H1 (cell line): ENCODE measurements around the gene CLDND1. TPM values are rescaled to one million over a fixed set of nuclear protein-coding genes. Genes with fewer than 3 reads are reported as not detected.

ENCODE experiments used
- CTCF ChIA-PET: fragments of 300-600 bp; sonication (Branson Sonifier 250); formaldehyde crosslinking; loops from one replicate; lab custom pipeline; 2021; ENCODE audit not compliant: partially characterized antibody; lab: Charles Lee
- POLR2A ChIA-PET: fragments of 300-600 bp; sonication (Branson Sonifier 250); formaldehyde crosslinking; loops from one replicate; lab custom pipeline; 2021; ENCODE audit warnings: inconsistent platforms; ENCODE audit not compliant: partially characterized antibody; lab: Charles Lee
- DNase-seq, 2 experiments: peaks; one replicate each; pipeline versions ENCODE4 v3.0.0 to v3.0.0-alpha.2; 2010 to 2022; ENCODE audit warnings: low spot score in 2 of 2, low read depth in 1 of 2, mixed read lengths in 1 of 2
- FAIRE-seq: peaks from 2 replicates; lab custom pipeline; 2011; peaks lifted over from hg19 to GRCh38; lab: Jason Lieb, UNC
- H2AFZ ChIP-seq: 2 replicates; pipeline ENCODE4 v1.8.1; 2012; ENCODE audit warnings: low read length, inconsistent platforms
- H2AK5ac ChIP-seq: 2 replicates; pipeline ENCODE4 v1.6.1; 2013; ENCODE audit warnings: low read depth, low read length
- H2BK120ac ChIP-seq: replicated peaks from 2 replicates; pipeline ENCODE3; 2013; ENCODE audit warnings: low read depth, low read length, inconsistent platforms
- H2BK12ac ChIP-seq: 2 replicates; pipeline ENCODE4 v1.6.1; 2013; ENCODE audit warnings: low read depth, low read length
- H2BK15ac ChIP-seq: 2 replicates; pipeline ENCODE4 v1.6.1; 2013; ENCODE audit warnings: low read length
- H2BK20ac ChIP-seq: 2 replicates; pipeline ENCODE4 v1.6.1; 2013; ENCODE audit warnings: low read length
- H2BK5ac ChIP-seq: 2 replicates; pipeline ENCODE4 v1.6.1; 2013; ENCODE audit warnings: low read depth, low read length
- H3K14ac ChIP-seq: 2 replicates; pipeline ENCODE4 v1.6.1; 2013; ENCODE audit warnings: inconsistent platforms; ENCODE audit not compliant: insufficient read length
- H3K18ac ChIP-seq: 2 replicates; pipeline ENCODE4 v1.6.1; 2013; ENCODE audit warnings: low read length; ENCODE audit errors: extremely low read depth
- H3K23ac ChIP-seq: 2 replicates; pipeline ENCODE4 v1.6.1; 2013; ENCODE audit warnings: inconsistent platforms; ENCODE audit not compliant: insufficient read length
- H3K23me2 ChIP-seq: 2 replicates; pipeline ENCODE4 v1.6.1; 2013; ENCODE audit warnings: low read depth, low read length
- H3K27ac ChIP-seq: 2 replicates; pipeline ENCODE4 v1.6.1; 2011; ENCODE audit warnings: low read depth, low read length, inconsistent platforms
- H3K27me3 ChIP-seq, 4 experiments: replicated peaks in 1 of 4; 1 replicate in 1 of 4; 2 replicates in 3 of 4; pipeline versions ENCODE4 v1.6.1 to v1.8.1; 2011 to 2013; ENCODE audit warnings: low read length in 3 of 4, mild to moderate bottlenecking in 3 of 4, inconsistent platforms in 2 of 4, mixed read lengths in 2 of 4, moderate library complexity in 1 of 4; ENCODE audit not compliant: control insufficient read depth in 3 of 4, insufficient read depth in 3 of 4; ENCODE audit errors: extremely low read depth in 1 of 4
- H3K36me3 ChIP-seq, 4 experiments: 2 replicates each; pipeline versions ENCODE4 v1.6.1 to v1.8.1; 2011 to 2013; ENCODE audit warnings: mild to moderate bottlenecking in 4 of 4, low read length in 3 of 4, moderate library complexity in 2 of 4, control low read depth in 1 of 4, inconsistent platforms in 1 of 4; ENCODE audit not compliant: insufficient read depth in 4 of 4, control insufficient read depth in 2 of 4
- H3K4ac ChIP-seq: replicated peaks from 2 replicates; pipeline ENCODE3; 2013; ENCODE audit warnings: low read length, low read depth, mixed read lengths, inconsistent platforms; ENCODE audit not compliant: insufficient read length
- H3K4me1 ChIP-seq, 4 experiments: replicated peaks in 1 of 4; 1 replicate in 1 of 4; 2 replicates in 3 of 4; pipeline versions ENCODE4 v1.6.1 to v1.8.1; 2011 to 2013; ENCODE audit warnings: low read length in 3 of 4, inconsistent platforms in 2 of 4, mixed read lengths in 1 of 4; ENCODE audit not compliant: insufficient read depth in 4 of 4, control insufficient read depth in 3 of 4
- H3K4me2 ChIP-seq, 2 experiments: 2 replicates each; pipeline versions ENCODE4 v1.6.1 to v1.8.1; 2011 to 2013; ENCODE audit warnings: low read depth in 2 of 2, low read length in 2 of 2, control low read depth in 1 of 2, inconsistent platforms in 1 of 2, mild to moderate bottlenecking in 1 of 2; ENCODE audit not compliant: insufficient read depth in 1 of 2
- H3K4me3 ChIP-seq, 4 experiments: fragments of 200-600, 300-600 bp in 1 of 4; sonication (generic), shearing (Covaris generic), sonication (Bioruptor Twin) in 1 of 4; 2 replicates each; pipeline versions ENCODE4 v1.5.1 to v1.8.1; 2011 to 2016; ENCODE audit warnings: low read length in 4 of 4, low read depth in 3 of 4, control low read depth in 2 of 4, inconsistent platforms in 2 of 4, mild to moderate bottlenecking in 2 of 4, mixed read lengths in 1 of 4, moderate library complexity in 1 of 4; ENCODE audit not compliant: insufficient read depth in 2 of 4; ENCODE audit errors: extremely low read depth in 1 of 4
- H3K56ac ChIP-seq: replicated peaks from 2 replicates; pipeline ENCODE3; 2013; ENCODE audit warnings: low read depth, mild to moderate bottlenecking, mixed read lengths, low read length, inconsistent platforms; ENCODE audit not compliant: insufficient read length
- H3K79me1 ChIP-seq: 2 replicates; pipeline ENCODE4 v1.6.1; 2013; ENCODE audit warnings: low read depth, low read length, control low read depth
- H3K79me2 ChIP-seq, 2 experiments: 2 replicates each; pipeline versions ENCODE4 v1.6.1 to v1.8.1; 2012 to 2013; ENCODE audit warnings: low read length in 2 of 2, mild to moderate bottlenecking in 2 of 2, inconsistent platforms in 1 of 2; ENCODE audit not compliant: insufficient read depth in 2 of 2, control insufficient read depth in 1 of 2
- H3K9ac ChIP-seq, 4 experiments: replicated peaks in 1 of 4; 1 replicate in 1 of 4; 2 replicates in 3 of 4; pipeline versions ENCODE4 v1.6.1 to v1.8.1; 2011 to 2013; ENCODE audit warnings: low read depth in 3 of 4, low read length in 3 of 4, control low read depth in 2 of 4, mild to moderate bottlenecking in 2 of 4, moderate library complexity in 2 of 4, inconsistent platforms in 1 of 4; ENCODE audit errors: extremely low read depth in 1 of 4
- H3K9me3 ChIP-seq, 2 experiments: 2 replicates each; pipeline versions ENCODE4 v1.6.1 to v1.8.1; 2012 to 2013; ENCODE audit warnings: mild to moderate bottlenecking in 2 of 2, moderate library complexity in 2 of 2, control low read depth in 1 of 2, inconsistent platforms in 1 of 2, low read depth in 1 of 2, low read length in 1 of 2, mixed read lengths in 1 of 2; ENCODE audit not compliant: insufficient read depth in 2 of 2
- H4K20me1 ChIP-seq, 2 experiments: replicated peaks in 1 of 2; 2 replicates each; pipeline versions ENCODE3 to v1.8.1; 2011 to 2013; ENCODE audit warnings: inconsistent platforms in 2 of 2, low read length in 2 of 2, mild to moderate bottlenecking in 1 of 2; ENCODE audit not compliant: insufficient read depth in 2 of 2, control insufficient read depth in 1 of 2
- H4K5ac ChIP-seq: 2 replicates; pipeline ENCODE4 v1.6.1; 2013; ENCODE audit warnings: low read length, low read depth, mixed read lengths, inconsistent platforms; ENCODE audit not compliant: insufficient read length
- H4K8ac ChIP-seq: 2 replicates; pipeline ENCODE4 v1.8.0; 2013; ENCODE audit warnings: mild to moderate bottlenecking, moderate library complexity, low read length, inconsistent platforms; ENCODE audit not compliant: insufficient read depth; ENCODE audit errors: extremely low read depth
- H4K91ac ChIP-seq: replicated peaks from 2 replicates; pipeline ENCODE3; 2013; ENCODE audit warnings: low read length, mixed read lengths, inconsistent platforms; ENCODE audit not compliant: insufficient read length
- BACH1 ChIP-seq: IDR thresholded peaks from 2 replicates; pipeline ENCODE4 v1.6.1; 2012; ENCODE audit warnings: low read length, improper control_type of control experiment
- BRCA1 ChIP-seq: IDR thresholded peaks from 2 replicates; pipeline ENCODE4 v1.6.1; 2012; ENCODE audit warnings: low read depth, low read length, improper control_type of control experiment
- POU5F1 ChIP-seq: IDR thresholded peaks from 2 replicates; pipeline ENCODE4 v1.6.1; 2011; ENCODE audit warnings: low read depth, mild to moderate bottlenecking, low read length, moderate library complexity
- TAF1 ChIP-seq: IDR thresholded peaks from 2 replicates; pipeline ENCODE4 v1.6.1; 2011; ENCODE audit warnings: mild to moderate bottlenecking, low read depth, low read length
- TCF12 ChIP-seq: IDR thresholded peaks from 2 replicates; pipeline ENCODE4 v1.6.1; 2011; ENCODE audit warnings: low read depth, mild to moderate bottlenecking, low read length
- YY1 ChIP-seq: IDR thresholded peaks from 2 replicates; pipeline ENCODE4 v1.6.1; 2011; ENCODE audit warnings: low read depth, mild to moderate bottlenecking, low read length
- WGBS, 2 experiments: shearing (Covaris generic) in 1 of 2; methylation state at CpG; one replicate each; pipeline versions ENCODE4 v1.1.6 to v1.1.7; 2013 to 2015; ENCODE audit warnings: low lambda C conversion rate in 2 of 2, mixed read lengths in 2 of 2, inconsistent platforms in 1 of 2, low coverage in 1 of 2, missing lambda C conversion rate in 1 of 2; ENCODE audit not compliant: insufficient replicate concordance in 2 of 2, insufficient coverage in 1 of 2, insufficient read length in 1 of 2; ENCODE audit errors: extremely low coverage in 1 of 2, missing lambda C conversion rate in 1 of 2; 5-methylcytosine and 5-hydroxymethylcytosine counted together
- polyA plus RNA-seq, 7 experiments: library from polyadenylated mRNA; depleted of rRNA in 3 of 7; stranded (reverse) in 5 of 7; unstranded in 2 of 7; fragments of >200 nt in 5 of 7; fragments of 200-250 nt in 2 of 7; gene quantifications; 1 replicate in 5 of 7; 2 replicates in 1 of 7; 4 replicates in 1 of 7; pipeline versions ENCODE4 v1.2.1 to v1.2.3, GENCODE V29; 2011 to 2013; ENCODE audit warnings: missing spikeins in 2 of 7, mixed read lengths in 2 of 7
- total RNA-seq: library from RNA; stranded (reverse); fragmentation: NEBNext Ultra II Directional; extraction: Animal tissue kit (Norgen Biotek cat#: 25700); gene quantifications from 2 replicates; pipeline ENCODE4 v1.2.1, GENCODE V29; 2021
- TF ChIP-seq, protein P1 (sequence below): IDR thresholded peaks from 2 replicates; pipeline ENCODE4 v1.6.1; 2012; ENCODE audit warnings: low read length, inconsistent platforms

Gene CLDND1
- total and polyA plus RNA-seq, 2 of the 8 experiments (the other 6 are each of a cell fraction or from before 2014, with no cell fraction given): 68.2 to 152 TPM

DNA sequence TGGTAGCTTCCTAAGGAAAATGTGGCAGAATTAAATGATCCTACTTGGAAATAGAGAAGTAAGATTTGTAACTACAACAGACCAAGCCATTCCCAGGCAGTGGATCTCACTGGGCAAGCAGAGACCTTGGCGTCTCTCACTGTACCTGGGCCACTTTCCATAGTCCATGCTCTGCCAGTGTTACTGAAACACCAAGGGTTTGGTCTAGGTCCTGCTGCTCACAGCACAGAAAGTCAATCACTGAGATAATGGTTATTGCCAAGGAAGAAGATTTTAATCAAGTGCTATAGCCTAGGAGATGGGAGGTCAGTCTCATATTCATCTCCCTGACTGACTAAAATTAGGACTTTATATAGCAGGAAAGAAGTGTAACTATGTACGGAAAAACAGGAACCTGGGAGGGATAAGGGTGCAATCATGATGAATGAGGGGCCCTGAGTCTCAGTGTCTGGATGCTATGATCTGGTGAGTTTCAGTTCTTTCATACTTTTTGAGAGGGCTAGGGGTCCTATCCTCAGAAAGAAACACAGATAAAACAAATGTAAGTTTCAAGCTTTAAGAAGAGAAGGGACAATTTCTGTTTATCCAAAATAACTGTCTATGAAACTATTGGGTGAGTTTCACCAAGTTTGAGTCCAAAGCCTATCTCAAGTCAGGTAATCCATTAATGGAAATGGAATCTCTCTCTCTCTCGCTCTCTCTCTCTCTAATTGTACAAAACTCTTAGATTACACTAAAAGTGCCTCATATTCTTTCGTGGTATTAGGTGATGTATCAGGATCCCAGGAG lies 29.7 kb upstream of the CLDND1 start:
- no peaks in the 10 kb centered on the region for H4K20me1 ChIP-seq
- no peak overlapping the region for H2AFZ ChIP-seq
- H3K23ac ChIP-seq: no peak overlapping the region
- no peak overlapping the region for H2BK12ac ChIP-seq
- H4K91ac ChIP-seq: no peak overlapping the region
- H2BK5ac ChIP-seq: no peak overlapping the region
- no peak overlapping the region for H2BK20ac ChIP-seq
- no peaks in the 10 kb centered on the region for H3K79me1 ChIP-seq
- FAIRE-seq: no peak
- H3K36me3 ChIP-seq: no peaks in the 10 kb centered on the region
- peaks cover 0 to 1% (median 0%) of the 10 kb centered on the region in 4 experiments; a peak in 1 of 7 replicates for H3K27me3 ChIP-seq
- ChIA-PET POLR2A (no interaction called here), CTCF (interaction anchor here (1.3 kb wide), 1 partner anchor 22 kb away, joined by 3 read pairs; no protein-coding TSS in a partner anchor)
- no peak overlapping the region for H4K5ac ChIP-seq
- H3K18ac ChIP-seq: no peak overlapping the region
- no peak overlapping the region for H3K4me3 ChIP-seq
- no peak for DNase-seq
- H4K8ac ChIP-seq: no peak overlapping the region
- no peak overlapping the region for H3K4me2 ChIP-seq
- H3K23me2 ChIP-seq: no peaks in the 10 kb centered on the region
- no peaks in the 10 kb centered on the region for H3K79me2 ChIP-seq
- H3K14ac ChIP-seq: no peak overlapping the region
- no peak overlapping the region for H2BK120ac ChIP-seq
- no peak overlapping the region for H3K56ac ChIP-seq
- H3K27ac ChIP-seq: no peak overlapping the region
- H3K9me3 ChIP-seq: no peaks in the 10 kb centered on the region
- no peak overlapping the region for H3K4ac ChIP-seq
- H2BK15ac ChIP-seq: no peak overlapping the region
- no peak overlapping the region for H3K9ac ChIP-seq
- WGBS, 2 experiments: 72% methylated on average over 4 of the region's 4 CpGs; no CpG with 5 or more reads in 1 of the 2 experiments
- H3K4me1 ChIP-seq: no peaks in the 10 kb centered on the region
- no peak overlapping the region for H2AK5ac ChIP-seq
- TF ChIP-seq, protein P1, sequence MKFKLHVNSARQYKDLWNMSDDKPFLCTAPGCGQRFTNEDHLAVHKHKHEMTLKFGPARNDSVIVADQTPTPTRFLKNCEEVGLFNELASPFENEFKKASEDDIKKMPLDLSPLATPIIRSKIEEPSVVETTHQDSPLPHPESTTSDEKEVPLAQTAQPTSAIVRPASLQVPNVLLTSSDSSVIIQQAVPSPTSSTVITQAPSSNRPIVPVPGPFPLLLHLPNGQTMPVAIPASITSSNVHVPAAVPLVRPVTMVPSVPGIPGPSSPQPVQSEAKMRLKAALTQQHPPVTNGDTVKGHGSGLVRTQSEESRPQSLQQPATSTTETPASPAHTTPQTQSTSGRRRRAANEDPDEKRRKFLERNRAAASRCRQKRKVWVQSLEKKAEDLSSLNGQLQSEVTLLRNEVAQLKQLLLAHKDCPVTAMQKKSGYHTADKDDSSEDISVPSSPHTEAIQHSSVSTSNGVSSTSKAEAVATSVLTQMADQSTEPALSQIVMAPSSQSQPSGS: no peak
- TF ChIP-seq TCF12: no peak
- TF ChIP-seq POU5F1: no peak
- TF ChIP-seq BACH1: no peak
- TF ChIP-seq TAF1: no peak
- TF ChIP-seq YY1: no peak
- TF ChIP-seq BRCA1: no peak
